ENCODE data around the gene CADM1.

Gene CADM1

DNA sequence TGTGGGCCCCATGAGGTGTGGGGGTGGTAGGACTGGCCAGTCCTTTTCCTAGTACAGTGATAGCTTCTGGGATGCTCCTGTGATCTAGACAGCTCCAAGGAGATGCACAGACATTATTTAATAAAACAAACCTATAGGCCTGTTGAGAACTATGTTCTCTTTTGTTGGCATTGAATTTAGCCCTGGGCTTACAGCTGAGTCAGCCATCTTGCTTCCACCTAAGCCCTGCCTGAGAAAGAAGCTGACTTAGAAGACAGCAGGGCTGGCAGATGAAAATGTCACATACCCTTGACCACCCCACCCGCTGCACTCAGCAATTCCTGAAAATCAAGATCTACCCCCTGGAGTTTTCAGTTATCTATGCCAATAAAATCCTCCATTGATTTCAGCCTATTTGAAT lies 353.2 kb downstream of the CADM1 start:
- DNase-seq (ENCODE audit: low read depth), result no peak

DNA sequence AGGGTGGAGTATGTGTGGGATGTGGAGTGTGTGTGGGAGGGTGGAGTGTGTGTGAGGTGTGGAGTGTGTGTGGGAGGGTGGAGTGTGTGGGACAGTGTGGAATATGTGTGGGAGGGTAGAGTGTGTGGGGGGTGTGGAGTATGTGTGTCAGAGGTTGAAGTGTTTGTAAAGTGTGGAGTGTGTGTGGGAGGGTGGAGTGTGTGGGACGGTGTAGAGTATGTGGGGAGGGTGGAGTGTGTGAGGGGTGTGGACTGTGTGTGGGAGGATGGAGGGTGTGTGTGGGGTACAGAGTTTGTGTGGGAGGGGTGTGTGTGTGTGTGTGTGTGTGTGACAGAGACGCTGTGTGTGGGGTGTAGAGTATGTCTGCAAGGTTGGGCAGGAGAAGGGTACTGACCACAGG lies 355.5 kb downstream of the CADM1 start:
- no peak for DNase-seq (ENCODE audit: low read depth)

- DNase-seq (ENCODE audit: low read depth), result no peak
Measured at GRCh38 chr11:115148101-115148500, 356.1 kb downstream of the CADM1 start.

GRCh38 chr11:115147243-115147807 lies 356.9 kb downstream of the CADM1 start:
- DNase-seq (ENCODE audit: low read depth), result no peak

DNA sequence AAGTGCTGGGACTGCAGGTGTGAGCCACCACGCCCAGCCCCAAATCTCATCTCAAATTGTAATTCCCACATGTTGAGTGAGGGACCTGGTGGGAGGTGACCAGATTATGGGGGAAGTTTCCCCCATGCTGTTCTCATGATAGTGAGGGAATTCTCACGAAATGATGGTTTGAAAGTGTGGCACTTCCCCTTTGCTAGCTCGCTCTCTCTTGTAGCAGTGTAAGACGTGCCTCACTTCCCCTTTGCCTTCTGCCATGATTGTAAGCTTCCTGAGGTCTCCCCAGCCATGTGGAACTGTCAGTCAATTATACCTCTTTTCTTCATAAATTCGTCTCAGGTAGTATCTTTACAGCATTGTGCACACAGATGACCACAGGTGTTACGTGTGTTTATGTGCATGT lies 357.8 kb downstream of the CADM1 start:
- DNase-seq (ENCODE audit: low read depth), result no peak

- no peak for DNase-seq (ENCODE audit: low read depth)
Measured at GRCh38 chr11:115145324-115145723, 358.9 kb downstream of the CADM1 start.

DNA sequence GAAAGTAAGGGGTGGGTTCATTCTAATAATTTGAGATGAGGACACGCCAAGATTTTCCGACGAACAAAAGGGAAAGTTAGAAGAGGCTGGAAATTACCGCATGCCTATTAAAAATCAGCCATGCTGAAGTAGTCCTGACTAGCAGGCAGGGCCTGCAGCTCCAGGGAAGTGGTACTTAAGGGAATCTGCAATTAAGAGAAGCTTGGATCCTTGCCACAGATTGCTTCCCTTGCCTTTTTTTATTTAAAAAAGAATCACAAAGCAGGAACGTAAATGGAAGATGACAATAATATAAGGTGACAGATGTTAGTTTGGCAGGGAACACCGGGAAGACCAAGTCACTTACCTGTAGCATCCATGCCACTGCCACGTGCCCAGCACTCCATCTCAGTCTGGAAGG lies 359.3 kb downstream of the CADM1 start:
- no peak for DNase-seq (ENCODE audit: low read depth)

DNA sequence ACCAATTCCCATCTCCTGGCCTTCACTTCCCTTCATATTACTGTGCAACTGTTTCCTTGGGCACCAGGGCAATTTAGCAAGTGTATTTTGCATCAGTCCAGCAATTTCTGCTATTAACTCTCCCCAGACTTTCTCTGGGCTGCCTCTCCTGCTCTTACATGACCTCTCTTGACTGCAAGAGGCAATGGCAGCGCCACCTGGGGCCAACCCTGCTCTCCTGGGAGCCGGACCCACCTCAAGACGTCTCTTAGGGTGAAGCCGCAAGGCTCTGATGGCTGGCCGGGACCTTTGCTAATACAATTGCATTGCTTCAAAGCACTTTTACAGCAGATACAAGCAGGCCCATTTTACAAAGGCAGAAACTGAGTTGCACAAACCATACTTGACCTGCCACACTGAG lies 360.2 kb downstream of the CADM1 start:
- no peak for DNase-seq (ENCODE audit: low read depth)

GRCh38 chr11:115141231-115142114 lies 362.7 kb downstream of the CADM1 start:
- no peak for DNase-seq (ENCODE audit: low read depth)

- DNase-seq (ENCODE audit: low read depth), result no peak
Measured at GRCh38 chr11:115135936-115136335, 368.3 kb downstream of the CADM1 start.

GRCh38 chr11:115134926-115135325 lies 369.3 kb downstream of the CADM1 start:
- DNase-seq (ENCODE audit: low read depth), result no peak

DNA sequence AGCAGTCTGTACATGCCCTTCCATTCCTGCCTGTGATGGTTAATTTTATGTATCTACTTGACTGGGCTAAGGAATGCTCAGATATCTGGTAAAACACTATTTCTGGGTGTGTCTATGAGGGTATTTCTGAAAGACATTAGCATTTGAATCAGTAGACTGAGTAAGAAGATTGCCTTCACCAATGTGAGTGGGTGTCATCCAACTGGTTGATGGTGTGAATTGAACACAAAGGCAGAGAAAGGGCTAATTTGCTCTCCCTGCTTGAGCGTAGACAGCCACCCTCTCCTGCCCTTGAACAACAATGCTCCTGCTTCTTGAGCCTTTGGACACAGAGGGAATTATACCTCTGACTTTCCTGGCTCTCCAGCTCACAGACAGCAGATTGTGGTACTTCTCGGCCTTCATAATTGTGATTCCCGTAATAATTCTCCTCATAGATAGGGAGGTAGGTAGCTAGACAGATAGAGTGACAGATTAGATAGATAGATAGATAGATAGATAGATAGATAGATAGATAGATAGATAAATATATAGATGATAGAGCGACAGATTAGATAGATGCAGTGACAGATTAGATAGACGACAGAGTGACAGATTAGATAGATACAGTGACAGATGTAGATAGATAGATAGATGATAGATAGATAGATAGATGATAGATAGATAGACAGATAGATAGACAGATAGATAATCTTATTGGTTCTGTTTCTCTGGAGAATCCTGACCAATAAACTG lies 370.6 kb downstream of the CADM1 start:
- DNase-seq (ENCODE audit: low read depth), result no peak

DNA sequence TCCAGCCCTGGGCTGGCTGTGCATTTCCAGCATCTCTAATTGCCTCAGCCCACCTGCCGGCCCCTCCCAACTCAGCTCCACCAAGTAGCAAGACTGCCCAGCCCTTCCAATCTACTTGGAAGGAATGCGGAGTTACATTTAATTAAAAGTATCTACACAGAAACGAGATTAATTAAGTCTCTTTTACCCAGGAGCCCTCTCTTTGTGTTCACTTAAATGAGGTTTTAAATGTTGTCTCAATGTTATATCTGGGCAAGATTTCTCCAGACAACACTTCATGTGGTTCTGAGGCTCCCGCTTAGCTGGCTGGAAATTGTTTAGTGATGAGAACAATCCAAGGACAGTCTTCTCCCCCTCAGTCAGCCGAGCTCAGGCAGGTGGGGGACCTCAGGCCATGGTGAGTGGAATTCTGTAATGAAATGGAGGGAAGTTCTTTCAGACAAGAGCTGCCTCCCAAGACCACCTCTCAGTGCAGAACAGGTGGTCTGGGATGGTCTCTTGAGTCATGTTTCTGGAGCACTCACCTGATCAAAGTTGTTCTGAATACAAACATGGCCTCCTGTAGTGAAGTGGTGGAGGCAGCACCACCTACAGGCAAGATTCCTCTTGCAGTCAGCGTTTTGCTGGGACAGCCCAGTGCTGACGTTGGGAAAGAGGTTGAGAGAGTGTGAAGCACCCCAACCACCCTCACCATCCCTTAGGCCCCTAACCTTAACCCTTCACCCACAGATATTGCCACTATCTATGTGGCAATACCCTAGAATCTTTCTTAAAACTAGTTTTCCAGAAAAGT lies 371.6 kb downstream of the CADM1 start:
- no peak for DNase-seq (ENCODE audit: low read depth)

DNA sequence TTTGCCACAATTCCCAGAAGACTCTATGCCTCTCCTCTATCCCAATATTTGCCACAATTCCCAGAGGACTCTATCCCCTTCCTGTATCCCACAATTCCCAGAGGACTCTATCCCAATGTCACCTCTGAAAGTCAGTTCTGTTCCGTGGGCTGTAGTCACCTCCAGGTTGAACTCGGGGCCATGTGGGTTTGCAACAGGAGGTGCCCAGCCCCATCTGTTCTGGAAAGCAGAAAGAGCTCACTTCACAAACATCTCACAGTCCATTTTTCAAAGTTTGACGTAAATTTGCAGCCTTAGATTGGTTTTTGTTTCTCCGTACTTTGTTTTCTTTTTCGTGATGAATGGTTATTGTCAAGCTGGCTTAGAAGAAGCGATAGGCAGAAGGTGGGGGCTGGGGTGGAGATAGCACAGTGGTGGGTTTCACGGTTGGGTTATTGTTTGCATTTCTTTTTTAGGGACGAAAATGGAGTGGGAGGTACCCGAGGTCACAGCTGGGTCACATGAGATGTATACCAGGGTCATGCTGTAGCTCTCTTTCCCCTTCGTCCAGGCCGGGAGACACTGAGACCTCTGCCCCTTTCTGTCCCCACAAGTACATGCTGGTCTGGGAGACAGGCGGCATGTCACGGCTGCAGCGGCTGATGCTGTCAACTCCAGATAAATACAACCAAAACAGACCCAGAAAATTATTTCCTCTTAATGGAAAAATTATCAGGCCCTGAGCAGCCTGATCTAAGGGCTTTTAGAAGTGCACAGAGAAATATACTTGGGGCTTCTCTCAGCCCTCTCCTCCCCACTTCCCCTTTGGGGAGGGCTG lies 374.5 kb downstream of the CADM1 start:
- DNase-seq (ENCODE audit: low read depth), result no peak

- no peak for DNase-seq (ENCODE audit: low read depth)
Measured at GRCh38 chr11:115128226-115128625, 376.0 kb downstream of the CADM1 start.

DNA sequence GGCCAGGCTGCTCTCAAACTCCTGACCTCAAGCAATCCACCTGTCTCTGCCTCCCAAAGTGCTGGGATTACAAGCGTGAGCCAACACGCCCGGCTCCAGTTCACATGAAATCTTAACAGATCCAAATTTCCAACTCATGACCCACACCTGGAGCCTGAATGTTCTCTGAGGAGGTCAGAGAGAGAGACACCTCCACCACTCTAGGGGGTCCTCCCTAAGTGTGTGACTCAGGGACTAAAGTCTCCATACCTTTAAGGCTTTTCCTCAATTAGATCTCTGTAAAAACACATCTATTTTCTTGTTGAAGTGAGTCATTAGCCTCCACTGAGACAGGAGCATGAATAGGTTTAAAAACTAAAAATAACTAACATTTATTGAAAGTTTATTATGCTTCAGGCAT lies 376.4 kb downstream of the CADM1 start:
- DNase-seq (ENCODE audit: low read depth), result no peak

- no peak for DNase-seq (ENCODE audit: low read depth)
Measured at GRCh38 chr11:115126515-115127208, 377.6 kb downstream of the CADM1 start.

GRCh38 chr11:115126092-115126491 lies 378.1 kb downstream of the CADM1 start:
- no peak for DNase-seq (ENCODE audit: low read depth)

DNA sequence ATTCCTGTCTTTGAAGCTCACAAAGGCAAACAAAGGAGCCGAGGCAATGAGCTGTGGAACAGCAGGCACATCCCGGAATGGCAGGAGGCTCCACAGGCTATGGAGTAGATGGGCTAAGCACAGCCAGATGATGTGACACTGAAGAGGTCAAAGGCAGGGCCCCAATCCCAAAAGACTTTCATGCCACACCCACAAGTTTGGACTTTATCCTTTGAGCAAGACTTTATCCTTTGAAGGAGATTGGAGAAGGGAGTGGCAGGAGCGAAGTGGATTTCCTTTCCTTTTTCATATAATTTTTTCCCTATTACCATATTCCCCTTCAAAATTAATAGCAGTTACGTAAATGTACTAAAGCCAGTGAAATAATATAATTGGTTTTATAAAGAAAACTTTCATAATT lies 379.4 kb downstream of the CADM1 start:
- DNase-seq (ENCODE audit: low read depth), result no peak

- DNase-seq (ENCODE audit: low read depth), result no peak
Measured at GRCh38 chr11:115123641-115124040, 380.6 kb downstream of the CADM1 start.

GRCh38 chr11:115122274-115122673 lies 381.9 kb downstream of the CADM1 start:
- DNase-seq (ENCODE audit: low read depth), result no peak

All from fibroblast of gingiva (primary cell).